Trophoblast cell (in vitro differentiated cells and primary cell): ENCODE results near the gene CRY1. TPM values are rescaled to one million over a fixed set of nuclear protein-coding genes. Genes with fewer than 3 reads are reported as not detected.

Experiments used
- DNase-seq, 2 donors: peaks; one replicate each; pipeline ENCODE4 v3.0.0-alpha.2; 2016
- H2AFZ ChIP-seq: 2 replicates; pipeline ENCODE4 v1.6.1; 2013; ENCODE audit warnings: low read length, moderate library complexity, mild to moderate bottlenecking; ENCODE audit not compliant: insufficient read depth, poor library complexity
- H2AK5ac ChIP-seq: 2 replicates; pipeline ENCODE4 v1.6.1; 2013; ENCODE audit warnings: mild to moderate bottlenecking, low read length
- H2BK120ac ChIP-seq: 2 replicates; pipeline ENCODE4 v1.6.1; 2013; ENCODE audit warnings: low read length, mild to moderate bottlenecking, moderate library complexity; ENCODE audit not compliant: insufficient read depth, poor library complexity
- H2BK12ac ChIP-seq: 2 replicates; pipeline ENCODE4 v1.6.1; 2013; ENCODE audit warnings: mild to moderate bottlenecking, low read length, moderate library complexity
- H2BK5ac ChIP-seq: 2 replicates; pipeline ENCODE4 v1.6.1; 2013; ENCODE audit warnings: low read length, low read depth, moderate library complexity, mild to moderate bottlenecking; ENCODE audit not compliant: poor library complexity
- H3K14ac ChIP-seq: 2 replicates; pipeline ENCODE4 v1.6.1; 2013; ENCODE audit warnings: mild to moderate bottlenecking, low read length
- H3K18ac ChIP-seq: 2 replicates; pipeline ENCODE4 v1.6.1; 2013; ENCODE audit warnings: mild to moderate bottlenecking, low read length
- H3K23ac ChIP-seq: 2 replicates; pipeline ENCODE4 v1.6.1; 2013; ENCODE audit warnings: low read length
- H3K27ac ChIP-seq: 2 replicates; pipeline ENCODE4 v1.5.1; 2013; ENCODE audit warnings: low read depth, mild to moderate bottlenecking, inconsistent platforms, low read length, moderate library complexity
- H3K27me3 ChIP-seq: 2 replicates; pipeline ENCODE4 v1.6.1; 2013; ENCODE audit warnings: inconsistent platforms, mild to moderate bottlenecking, low read length, moderate library complexity; ENCODE audit not compliant: insufficient read depth
- H3K36me3 ChIP-seq, 2 experiments: 1 replicate in 1 of 2; 2 replicates in 1 of 2; pipeline ENCODE4 v1.6.1; 2013; ENCODE audit warnings: low read length in 2 of 2, mild to moderate bottlenecking in 2 of 2, moderate library complexity in 1 of 2; ENCODE audit not compliant: insufficient read depth in 2 of 2, control insufficient read depth in 1 of 2
- H3K4ac ChIP-seq: 2 replicates; pipeline ENCODE4 v1.6.1; 2013; ENCODE audit warnings: low read depth, mild to moderate bottlenecking, low read length, moderate library complexity
- H3K4me1 ChIP-seq, 2 experiments: 1 replicate in 1 of 2; 2 replicates in 1 of 2; pipeline ENCODE4 v1.6.1; 2013; ENCODE audit warnings: low read length in 2 of 2, mild to moderate bottlenecking in 2 of 2, moderate library complexity in 1 of 2; ENCODE audit not compliant: insufficient read depth in 2 of 2, control insufficient read depth in 1 of 2
- H3K4me2 ChIP-seq: 2 replicates; pipeline ENCODE4 v1.6.1; 2013; ENCODE audit warnings: inconsistent platforms, mild to moderate bottlenecking, low read length, moderate library complexity
- H3K4me3 ChIP-seq: 2 replicates; pipeline ENCODE4 v1.5.1; 2013; ENCODE audit warnings: mild to moderate bottlenecking, low read depth, low read length, inconsistent platforms
- H3K79me1 ChIP-seq: one replicate; pipeline ENCODE4 v1.6.1; 2013; ENCODE audit warnings: low read length
- H3K79me2 ChIP-seq: 2 replicates; pipeline ENCODE4 v1.6.1; 2013; ENCODE audit warnings: low read length, mild to moderate bottlenecking; ENCODE audit not compliant: control insufficient read depth, insufficient read depth, poor library complexity
- H3K9ac ChIP-seq: 2 replicates; pipeline ENCODE4 v1.6.1; 2013; ENCODE audit warnings: mild to moderate bottlenecking, low read length
- H3K9me3 ChIP-seq: 2 replicates; pipeline ENCODE4 v1.6.1; 2013; ENCODE audit warnings: low read depth, mild to moderate bottlenecking, control low read depth, inconsistent platforms, low read length; ENCODE audit not compliant: insufficient read depth
- H4K12ac ChIP-seq: 2 replicates; pipeline ENCODE4 v1.6.1; 2013; ENCODE audit warnings: low read depth, mild to moderate bottlenecking, low read length, moderate library complexity
- H4K8ac ChIP-seq: 2 replicates; pipeline ENCODE4 v1.6.1; 2013; ENCODE audit warnings: low read depth, mild to moderate bottlenecking, low read length, moderate library complexity
- H4K91ac ChIP-seq: one replicate; pipeline ENCODE4 v1.6.1; 2013; ENCODE audit warnings: low read depth, mild to moderate bottlenecking, low read length, moderate library complexity
- WGBS: extraction: QIAGEN DNeasy Blood & Tissue Kit; methylation state at CpG from one replicate; pipeline ENCODE4 v1.1.7; 2013; ENCODE audit warnings: missing lambda C conversion rate; ENCODE audit not compliant: insufficient read length, insufficient coverage; ENCODE audit errors: extremely low coverage; 5-methylcytosine and 5-hydroxymethylcytosine counted together
- polyA plus RNA-seq: library from polyadenylated mRNA; stranded (reverse); fragments of 200-250 nt; gene quantifications from 2 replicates; pipeline ENCODE4 v1.2.3, GENCODE V29; 2013

CRY1 gene
- 14.8 and 16.0 TPM in 2 replicates for polyA plus RNA-seq

- H3K9me3 ChIP-seq, result peaks cover 2% of the 10 kb centered on the region
- peak within 1 kb of the TSS; percentile 86 for H3K9ac ChIP-seq
- H3K4me1 ChIP-seq, result peaks cover 0 to 2% of the 10 kb centered on the region in 2 experiments
- peak within 1 kb of the TSS; percentile 62 for H2BK120ac ChIP-seq
- H3K4me2 ChIP-seq, result peak within 1 kb of the TSS; percentile 99
- H3K14ac ChIP-seq, result peak within 1 kb of the TSS; percentile 38
- peak within 1 kb of the TSS; percentile 86 for H3K4me3 ChIP-seq
- H3K27ac ChIP-seq, result peak within 1 kb of the TSS; percentile 87
- H3K4ac ChIP-seq, result peak within 1 kb of the TSS; percentile 41
- peak within 1 kb of the TSS; percentile 79 for H4K8ac ChIP-seq
- H2AFZ ChIP-seq, result peak within 1 kb of the TSS; percentile 95
- no peaks in the 10 kb centered on the region for H3K36me3 ChIP-seq
- H2BK5ac ChIP-seq, result peak within 1 kb of the TSS; percentile 81
- peak within 1 kb of the TSS; percentile 61 for H4K91ac ChIP-seq
- DNase-seq, result peak; percentile 95 to 99
- H3K79me1 ChIP-seq, result peaks cover 12% of the 10 kb centered on the region
- H3K27me3 ChIP-seq, result no peaks in the 10 kb centered on the region
- H3K23ac ChIP-seq, result no peak within 1 kb of the TSS
- no peak within 1 kb of the TSS for H2BK12ac ChIP-seq
- no CpG with 5 or more reads among the region's 74 CpGs for WGBS
- no peak within 1 kb of the TSS for H2AK5ac ChIP-seq
- peaks cover 5% of the 10 kb centered on the region for H3K79me2 ChIP-seq
- peak within 1 kb of the TSS; percentile 80 for H3K18ac ChIP-seq
- peak within 1 kb of the TSS; percentile 61 for H4K12ac ChIP-seq
Observed at GRCh38 chr12:107093417-107094182, at the start of gene CRY1. TSS of gene CRY1 (minus strand) at chr12:107093549. CDS start at chr12:107092961, 588 bp downstream.

- no peak overlapping the region for H2AK5ac ChIP-seq
- no peaks in the 10 kb centered on the region for H3K27me3 ChIP-seq
- H2BK120ac ChIP-seq, result no peak overlapping the region
- H2BK5ac ChIP-seq, result no peak overlapping the region
- no peak overlapping the region for H3K4ac ChIP-seq
- no peak overlapping the region for H3K27ac ChIP-seq
- no peak overlapping the region for H4K8ac ChIP-seq
- no peaks in the 10 kb centered on the region for H3K4me1 ChIP-seq
- H4K91ac ChIP-seq, result no peak overlapping the region
- H3K79me2 ChIP-seq, result no peaks in the 10 kb centered on the region
- H3K18ac ChIP-seq, result no peak overlapping the region
- no peak overlapping the region for H3K4me2 ChIP-seq
- no CpG with 5 or more reads among the region's 1 CpG for WGBS
- H3K14ac ChIP-seq, result no peak overlapping the region
- DNase-seq, result no peak
- H3K23ac ChIP-seq, result no peak overlapping the region
- H3K36me3 ChIP-seq, result no peaks in the 10 kb centered on the region
- H3K4me3 ChIP-seq, result no peak overlapping the region
- no peak overlapping the region for H4K12ac ChIP-seq
- H2AFZ ChIP-seq, result no peak overlapping the region
- no peak overlapping the region for H3K9ac ChIP-seq
- no peaks in the 10 kb centered on the region for H3K79me1 ChIP-seq
- H2BK12ac ChIP-seq, result no peak overlapping the region
- peaks cover 1% of the 10 kb centered on the region for H3K9me3 ChIP-seq
Observed at GRCh38 chr12:107139787-107140186, 46.4 kb upstream of the CRY1 start.

- peaks cover 3% of the 10 kb centered on the region for H3K9me3 ChIP-seq
Observed at GRCh38 chr12:107138990-107139389, 45.6 kb upstream of the CRY1 start.

GRCh38 chr12:107135177-107135576 is 41.8 kb upstream of the CRY1 start:
- Histone ChIP-seq H3K4me2 (no peak overlapping the region), H3K14ac (no peak overlapping the region), H3K18ac (no peak overlapping the region), H2AK5ac (no peak overlapping the region), H2BK12ac (no peak overlapping the region), H3K4me1 (no peaks in the 10 kb centered on the region), H3K4ac (no peak overlapping the region), H3K79me1 (no peaks in the 10 kb centered on the region), H3K27ac (no peak overlapping the region), H3K79me2 (no peaks in the 10 kb centered on the region), H3K36me3 (no peaks in the 10 kb centered on the region), H4K12ac (no peak overlapping the region), H2BK5ac (no peak overlapping the region), H4K91ac (no peak overlapping the region), H2BK120ac (no peak overlapping the region), H3K9me3 (peaks cover 3% of the 10 kb centered on the region), H2AFZ (no peak overlapping the region), H3K9ac (no peak overlapping the region), H3K27me3 (no peaks in the 10 kb centered on the region), H3K23ac (no peak overlapping the region), H3K4me3 (no peak overlapping the region), H4K8ac (no peak overlapping the region)
- no CpG with 5 or more reads among the region's 2 CpGs for WGBS
- no peak for DNase-seq

More at GRCh38 chr12:107138990-107139389, 45.6 kb upstream of the CRY1 start:
- WGBS, result no CpG with 5 or more reads among the region's 3 CpGs
- DNase-seq, result no peak
- no peak overlapping the region for H2BK12ac ChIP-seq
- H3K4me1 ChIP-seq, result no peaks in the 10 kb centered on the region
- H3K79me1 ChIP-seq, result no peaks in the 10 kb centered on the region
- no peak overlapping the region for H2AK5ac ChIP-seq
- no peaks in the 10 kb centered on the region for H3K27me3 ChIP-seq
- no peak overlapping the region for H2BK5ac ChIP-seq
- no peak overlapping the region for H3K4ac ChIP-seq
- H3K23ac ChIP-seq, result no peak overlapping the region
- H3K27ac ChIP-seq, result no peak overlapping the region
- H3K79me2 ChIP-seq, result no peaks in the 10 kb centered on the region
- H3K4me2 ChIP-seq, result no peak overlapping the region
- H3K14ac ChIP-seq, result no peak overlapping the region
- no peak overlapping the region for H2BK120ac ChIP-seq
- no peak overlapping the region for H3K4me3 ChIP-seq
- no peak overlapping the region for H4K8ac ChIP-seq
- no peak overlapping the region for H3K18ac ChIP-seq
- no peak overlapping the region for H4K91ac ChIP-seq
- H3K36me3 ChIP-seq, result no peaks in the 10 kb centered on the region
- no peak overlapping the region for H4K12ac ChIP-seq
- H3K9ac ChIP-seq, result no peak overlapping the region
- no peak overlapping the region for H2AFZ ChIP-seq
